ENCODE results near the gene PLEKHG4B. TPM values are rescaled to one million over a fixed set of nuclear protein-coding genes. Genes with fewer than 3 reads are reported as not detected.

PLEKHG4B gene
- total and polyA plus RNA-seq, 2 of the 4 experiments (the other 2 are of a cell fraction): 1.1 TPM

DNA sequence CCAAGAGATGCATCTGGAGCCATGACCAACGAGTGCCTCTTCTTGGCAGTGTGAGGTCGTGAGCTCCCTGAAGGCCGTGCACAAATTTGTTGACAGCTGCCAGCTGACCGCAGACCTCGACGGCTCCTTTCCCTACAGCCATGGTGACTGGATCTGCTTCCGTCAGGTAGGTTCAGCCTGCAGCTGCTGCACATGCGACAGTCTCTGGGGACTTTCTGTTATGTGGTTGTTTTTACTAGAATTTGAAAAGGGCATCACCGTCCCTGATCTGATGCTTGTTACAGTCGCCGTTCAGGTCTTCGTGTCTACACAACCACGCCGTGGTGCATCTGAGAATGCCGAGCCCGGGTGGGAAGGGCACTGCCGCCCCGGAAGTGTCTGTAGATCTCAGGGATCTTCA is 62.9 kb downstream of the PLEKHG4B start:
- Histone ChIP-seq H2AK9ac (replicated peaks; ENCODE audit: low read depth, low read length, poor library complexity) (no peak overlapping the region), H2BK15ac (ENCODE audit: low read depth, low read length) (no peak overlapping the region), H2BK5ac (ENCODE audit: low read depth, low read length, poor library complexity, severe bottlenecking) (no peak overlapping the region), H3K14ac (replicated peaks; ENCODE audit: low read depth, low read length) (no peak overlapping the region), H4K20me1 (ENCODE audit: insufficient read depth, low read length) (no peaks in the 10 kb centered on the region), H4K5ac (ENCODE audit: low read depth, low read length) (no peak overlapping the region), H3K4me3 (ENCODE audit: insufficient read depth, low read depth, low read length) (no peak overlapping the region), H3K9me3 (ENCODE audit: control insufficient read depth, insufficient read depth, low read length) (no peaks in the 10 kb centered on the region), H3K18ac (ENCODE audit: low read depth, low read length) (no peak overlapping the region), H3K79me1 (ENCODE audit: low read depth in 1 of 2, low read length in 2 of 2) (no peaks in the 10 kb centered on the region), H2AK5ac (ENCODE audit: low read depth, low read length) (no peak overlapping the region), H4K8ac (ENCODE audit: low read depth in 2 of 2, low read length in 2 of 2) (no peak overlapping the region), H4K91ac (ENCODE audit: insufficient read depth, low read depth, low read length) (no peak overlapping the region; the same call in 1 of the 2 replicates), H3K23ac (ENCODE audit: low read depth, low read length) (no peak overlapping the region), H3K36me3 (ENCODE audit: control insufficient read depth, insufficient read depth, low read length) (no peaks in the 10 kb centered on the region), H3K9me1 (ENCODE audit: insufficient read depth, low read length) (peaks cover 7% of the 10 kb centered on the region; the same call in 1 of the 2 replicates), H3K4me1 (ENCODE audit: control insufficient read depth, insufficient read depth, low read length) (peaks cover 8% of the 10 kb centered on the region), H3K4me2 (ENCODE audit: low read depth, low read length) (no peak overlapping the region), H2BK20ac (ENCODE audit: low read depth, low read length) (no peak overlapping the region), H2BK120ac (ENCODE audit: low read depth, low read length) (no peak overlapping the region), H3K4ac (ENCODE audit: low read depth, low read length) (no peak overlapping the region), H2AFZ (replicated peaks; ENCODE audit: low read length, poor library complexity) (peak overlapping the region; percentile 5), H3K56ac (ENCODE audit: extremely low read depth, insufficient read depth, low read length) (no peak overlapping the region), H3K9ac (ENCODE audit: low read depth, low read length) (no peak overlapping the region), H3K27ac (ENCODE audit: insufficient read depth, low read length) (no peak overlapping the region), H3K27me3 (ENCODE audit: control insufficient read depth, insufficient read depth, low read length) (no peaks in the 10 kb centered on the region)
- BruUV-seq (replicated peaks): no TSS peak
- ChIA-PET POLR2A (ENCODE audit: unreplicated experiment) (no interaction called here), CTCF (no interaction called here)
- TF ChIP-seq MAZ (IDR thresholded peaks at IDR 0.05; ENCODE audit: borderline replicate concordance, low read depth, low read length): no peak
- no peak for TF ChIP-seq RCOR1 (IDR thresholded peaks at IDR 0.05; ENCODE audit: insufficient replicate concordance, low read length)
- TF ChIP-seq RFX5 (IDR thresholded peaks at IDR 0.05; ENCODE audit: low read depth, low read length): no peak
- no peak for TF ChIP-seq CEBPB (IDR thresholded peaks at IDR 0.05; ENCODE audit: low read depth, low read length)
- TF ChIP-seq, protein P1, sequence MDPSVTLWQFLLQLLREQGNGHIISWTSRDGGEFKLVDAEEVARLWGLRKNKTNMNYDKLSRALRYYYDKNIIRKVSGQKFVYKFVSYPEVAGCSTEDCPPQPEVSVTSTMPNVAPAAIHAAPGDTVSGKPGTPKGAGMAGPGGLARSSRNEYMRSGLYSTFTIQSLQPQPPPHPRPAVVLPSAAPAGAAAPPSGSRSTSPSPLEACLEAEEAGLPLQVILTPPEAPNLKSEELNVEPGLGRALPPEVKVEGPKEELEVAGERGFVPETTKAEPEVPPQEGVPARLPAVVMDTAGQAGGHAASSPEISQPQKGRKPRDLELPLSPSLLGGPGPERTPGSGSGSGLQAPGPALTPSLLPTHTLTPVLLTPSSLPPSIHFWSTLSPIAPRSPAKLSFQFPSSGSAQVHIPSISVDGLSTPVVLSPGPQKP (IDR thresholded peaks at IDR 0.05; ENCODE audit: borderline replicate concordance, low read depth, low read length): no peak
- no peak for TF ChIP-seq SMC3 (IDR thresholded peaks at IDR 0.05; ENCODE audit: low read depth, low read length)
- TF ChIP-seq CHD1 (IDR thresholded peaks at IDR 0.05; ENCODE audit: low read depth, low read length): no peak
- TF ChIP-seq CTCF (conservative IDR thresholded peaks at IDR 0.05; ENCODE audit: low read depth, low read length): no peak
- TF ChIP-seq MXI1 (IDR thresholded peaks at IDR 0.05; ENCODE audit: borderline replicate concordance, low read depth, low read length): no peak
- no peak for TF ChIP-seq POLR2A (IDR thresholded peaks at IDR 0.05; ENCODE audit: low read depth, low read length)
- no peak for TF ChIP-seq BHLHE40 (IDR thresholded peaks at IDR 0.05; ENCODE audit: low read depth, low read length)
- no peak for TF ChIP-seq RAD21 (IDR thresholded peaks at IDR 0.05; ENCODE audit: low read length)
- TF ChIP-seq NFE2L2 (IDR thresholded peaks at IDR 0.05; ENCODE audit: low read depth, low read length): no peak
- TF ChIP-seq USF2 (IDR thresholded peaks at IDR 0.05; ENCODE audit: low read depth, low read length): no peak
- TF ChIP-seq FOS (IDR thresholded peaks at IDR 0.05; ENCODE audit: low read depth, low read length): no peak
- no peak for TF ChIP-seq MAFK (IDR thresholded peaks at IDR 0.05; ENCODE audit: low read depth, low read length)
- WGBS, 2 experiments (ENCODE audit: extremely low coverage in 2 of 2, insufficient read length in 1 of 2): 89% methylated on average over 9 of the region's 18 CpGs; no CpG with 5 or more reads in 1 of the 2 experiments
- dilution Hi-C loops (cut with HindIII; ENCODE audit: low sequenced_read_pairs, unreplicated experiment) (no loop called here), intact Hi-C loops (cut with micrococcal nuclease) (no loop called here), in situ Hi-C loops (cut with MboI; ENCODE audit: low sequenced_read_pairs) (no loop called here)
- DNase-seq (no peak), ATAC-seq (ENCODE audit: low read depth) (no peak)

All from IMR-90 (cell line).